IMR-90 (cell line): ENCODE data around the gene RBM10.

Experiments used
- CEBPB ChIP-seq: IDR thresholded peaks from 2 replicates; pipeline ENCODE4 v1.6.1; 2012; ENCODE audit warnings: low read depth, low read length, improper control_type of control experiment
- CHD1 ChIP-seq: IDR thresholded peaks from 2 replicates; pipeline ENCODE4 v1.6.1; 2012; ENCODE audit warnings: low read depth, low read length, improper control_type of control experiment
- FOS ChIP-seq: fragments of 150-350 bp; IDR thresholded peaks from 2 replicates; pipeline ENCODE4 v1.6.1; 2016; ENCODE audit warnings: low read depth, low read length
- MAZ ChIP-seq: IDR thresholded peaks from 2 replicates; pipeline ENCODE4 v1.6.1; 2012; ENCODE audit warnings: low read depth, mild to moderate bottlenecking, low read length, improper control_type of control experiment, moderate library complexity, borderline replicate concordance
- MXI1 ChIP-seq: IDR thresholded peaks from 2 replicates; pipeline ENCODE4 v1.6.1; 2012; ENCODE audit warnings: low read depth, mild to moderate bottlenecking, low read length, moderate library complexity, borderline replicate concordance
- POLR2A ChIP-seq: IDR thresholded peaks from 2 replicates; pipeline ENCODE4 v1.6.1; 2012; ENCODE audit warnings: mild to moderate bottlenecking, low read depth, low read length
- RAD21 ChIP-seq: IDR thresholded peaks from 2 replicates; pipeline ENCODE4 v1.6.1; 2012; ENCODE audit warnings: low read length, improper control_type of control experiment
- RCOR1 ChIP-seq: IDR thresholded peaks from 2 replicates; pipeline ENCODE4 v1.6.1; 2012; ENCODE audit warnings: mild to moderate bottlenecking, low read length, improper control_type of control experiment; ENCODE audit not compliant: insufficient replicate concordance
- RFX5 ChIP-seq: IDR thresholded peaks from 2 replicates; pipeline ENCODE4 v1.8.0; 2012; ENCODE audit warnings: low read depth, mild to moderate bottlenecking, low read length, moderate library complexity
- SMC3 ChIP-seq: fragments of 150-350 bp; IDR thresholded peaks from 2 replicates; pipeline ENCODE4 v1.6.1; 2016; ENCODE audit warnings: low read depth, mild to moderate bottlenecking, antibody characterized with exemption, low read length, moderate library complexity
- TF ChIP-seq, protein P1 (sequence below): conservative IDR thresholded peaks from 2 replicates; pipeline ENCODE4 v1.5.1; 2012; ENCODE audit warnings: mild to moderate bottlenecking, low read depth, low read length, improper control_type of control experiment

DNA sequence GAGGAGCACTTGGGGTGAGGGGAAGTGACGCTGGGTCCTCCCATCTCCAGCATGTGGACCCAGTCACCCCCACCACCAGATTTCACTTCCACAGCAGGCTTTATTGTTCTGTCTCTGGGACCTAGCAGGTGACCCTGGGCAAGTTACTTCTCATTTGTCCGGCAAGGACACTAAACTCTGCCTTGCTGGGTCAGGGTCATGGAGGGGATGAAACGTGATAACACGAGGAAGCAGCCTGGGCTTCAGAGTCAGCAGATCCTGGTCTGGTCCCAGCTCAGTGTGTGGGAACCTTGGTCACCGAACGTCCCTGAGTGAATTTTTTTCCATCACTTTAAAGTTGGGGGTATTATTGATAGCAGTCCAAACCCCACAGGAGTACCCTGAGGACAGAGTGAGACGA is 52.5 kb downstream of the RBM10 start:
- no peak for TF ChIP-seq CEBPB
- TF ChIP-seq, protein P1, sequence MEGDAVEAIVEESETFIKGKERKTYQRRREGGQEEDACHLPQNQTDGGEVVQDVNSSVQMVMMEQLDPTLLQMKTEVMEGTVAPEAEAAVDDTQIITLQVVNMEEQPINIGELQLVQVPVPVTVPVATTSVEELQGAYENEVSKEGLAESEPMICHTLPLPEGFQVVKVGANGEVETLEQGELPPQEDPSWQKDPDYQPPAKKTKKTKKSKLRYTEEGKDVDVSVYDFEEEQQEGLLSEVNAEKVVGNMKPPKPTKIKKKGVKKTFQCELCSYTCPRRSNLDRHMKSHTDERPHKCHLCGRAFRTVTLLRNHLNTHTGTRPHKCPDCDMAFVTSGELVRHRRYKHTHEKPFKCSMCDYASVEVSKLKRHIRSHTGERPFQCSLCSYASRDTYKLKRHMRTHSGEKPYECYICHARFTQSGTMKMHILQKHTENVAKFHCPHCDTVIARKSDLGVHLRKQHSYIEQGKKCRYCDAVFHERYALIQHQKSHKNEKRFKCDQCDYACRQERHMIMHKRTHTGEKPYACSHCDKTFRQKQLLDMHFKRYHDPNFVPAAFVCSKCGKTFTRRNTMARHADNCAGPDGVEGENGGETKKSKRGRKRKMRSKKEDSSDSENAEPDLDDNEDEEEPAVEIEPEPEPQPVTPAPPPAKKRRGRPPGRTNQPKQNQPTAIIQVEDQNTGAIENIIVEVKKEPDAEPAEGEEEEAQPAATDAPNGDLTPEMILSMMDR: no peak
- TF ChIP-seq POLR2A: no peak
- no peak for TF ChIP-seq SMC3
- TF ChIP-seq CHD1: no peak
- TF ChIP-seq FOS: no peak
- no peak for TF ChIP-seq RAD21
- TF ChIP-seq RFX5: no peak
- TF ChIP-seq MAZ: no peak
- TF ChIP-seq MXI1: no peak
- TF ChIP-seq RCOR1: no peak
